ENCODE results near the gene NHERF1. TPM values are rescaled to one million over a fixed set of nuclear protein-coding genes. Genes with fewer than 3 reads are reported as not detected.

Gene NHERF1
- total and polyA plus RNA-seq, 2 of the 4 experiments (the other 2 are of a cell fraction): 3.8 to 11.8 TPM

- Histone ChIP-seq H4K20me1 (ENCODE audit: insufficient read depth, low read length) (no peaks in the 10 kb centered on the region), H2BK15ac (ENCODE audit: low read depth, low read length) (no peak overlapping the region), H3K79me1 (ENCODE audit: low read depth in 1 of 2, low read length in 2 of 2) (no peaks in the 10 kb centered on the region), H3K27ac (ENCODE audit: insufficient read depth, low read length) (no peak overlapping the region), H4K5ac (ENCODE audit: low read depth, low read length) (no peak overlapping the region), H3K9me1 (ENCODE audit: insufficient read depth, low read length) (0 out of 2 replicates have a peak, but pooled peaks cover 3% of the 10 kb centered on the region), H3K36me3 (ENCODE audit: control insufficient read depth, insufficient read depth, low read length) (no peaks in the 10 kb centered on the region), H3K9ac (ENCODE audit: low read depth, low read length) (no peak overlapping the region), H3K14ac (replicated peaks; ENCODE audit: low read depth, low read length) (no peak overlapping the region), H2BK5ac (ENCODE audit: low read depth, low read length, poor library complexity, severe bottlenecking) (no peak overlapping the region), H3K4me2 (ENCODE audit: low read depth, low read length) (no peak overlapping the region), H2BK20ac (ENCODE audit: low read depth, low read length) (no peak overlapping the region), H2AK9ac (replicated peaks; ENCODE audit: low read depth, low read length, poor library complexity) (no peak overlapping the region), H3K27me3 (ENCODE audit: control insufficient read depth, insufficient read depth, low read length) (peaks cover 43% of the 10 kb centered on the region), H3K4me3 (ENCODE audit: insufficient read depth, low read depth, low read length) (no peak overlapping the region), H3K9me3 (ENCODE audit: control insufficient read depth, insufficient read depth, low read length) (no peaks in the 10 kb centered on the region), H2AK5ac (ENCODE audit: low read depth, low read length) (no peak overlapping the region), H3K18ac (ENCODE audit: low read depth, low read length) (no peak overlapping the region), H3K56ac (ENCODE audit: extremely low read depth, insufficient read depth, low read length) (no peak overlapping the region), H3K4ac (ENCODE audit: low read depth, low read length) (no peak overlapping the region), H3K23ac (ENCODE audit: low read depth, low read length) (no peak overlapping the region), H4K8ac (ENCODE audit: low read depth in 2 of 2, low read length in 2 of 2) (no peak overlapping the region), H3K4me1 (ENCODE audit: control insufficient read depth, insufficient read depth, low read length) (peaks cover 4% of the 10 kb centered on the region; the same call in 1 of the 2 replicates), H2AFZ (replicated peaks; ENCODE audit: low read length, poor library complexity) (no peak overlapping the region), H2BK120ac (ENCODE audit: low read depth, low read length) (no peak overlapping the region), H4K91ac (ENCODE audit: insufficient read depth, low read depth, low read length) (no peak overlapping the region)
- CTCF ChIA-PET: no interaction called here
- in situ Hi-C loops (cut with MboI; ENCODE audit: low sequenced_read_pairs): no loop called here
- dilution Hi-C loops (cut with HindIII; ENCODE audit: low sequenced_read_pairs, unreplicated experiment): no loop called here
- no peak for ATAC-seq (ENCODE audit: low read depth)
- no peak for DNase-seq
- no CpG with 5 or more reads among the region's 3 CpGs for WGBS, 2 experiments (ENCODE audit: extremely low coverage in 2 of 2, insufficient read length in 1 of 2)
- TF ChIP-seq, protein P1, sequence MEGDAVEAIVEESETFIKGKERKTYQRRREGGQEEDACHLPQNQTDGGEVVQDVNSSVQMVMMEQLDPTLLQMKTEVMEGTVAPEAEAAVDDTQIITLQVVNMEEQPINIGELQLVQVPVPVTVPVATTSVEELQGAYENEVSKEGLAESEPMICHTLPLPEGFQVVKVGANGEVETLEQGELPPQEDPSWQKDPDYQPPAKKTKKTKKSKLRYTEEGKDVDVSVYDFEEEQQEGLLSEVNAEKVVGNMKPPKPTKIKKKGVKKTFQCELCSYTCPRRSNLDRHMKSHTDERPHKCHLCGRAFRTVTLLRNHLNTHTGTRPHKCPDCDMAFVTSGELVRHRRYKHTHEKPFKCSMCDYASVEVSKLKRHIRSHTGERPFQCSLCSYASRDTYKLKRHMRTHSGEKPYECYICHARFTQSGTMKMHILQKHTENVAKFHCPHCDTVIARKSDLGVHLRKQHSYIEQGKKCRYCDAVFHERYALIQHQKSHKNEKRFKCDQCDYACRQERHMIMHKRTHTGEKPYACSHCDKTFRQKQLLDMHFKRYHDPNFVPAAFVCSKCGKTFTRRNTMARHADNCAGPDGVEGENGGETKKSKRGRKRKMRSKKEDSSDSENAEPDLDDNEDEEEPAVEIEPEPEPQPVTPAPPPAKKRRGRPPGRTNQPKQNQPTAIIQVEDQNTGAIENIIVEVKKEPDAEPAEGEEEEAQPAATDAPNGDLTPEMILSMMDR (conservative IDR thresholded peaks at IDR 0.05; ENCODE audit: low read depth, low read length): no peak
- TF ChIP-seq FOS (IDR thresholded peaks at IDR 0.05; ENCODE audit: low read depth, low read length) (no peak), USF2 (IDR thresholded peaks at IDR 0.05; ENCODE audit: low read depth, low read length) (no peak), MXI1 (IDR thresholded peaks at IDR 0.05; ENCODE audit: borderline replicate concordance, low read depth, low read length) (no peak), MAFK (IDR thresholded peaks at IDR 0.05; ENCODE audit: low read depth, low read length) (no peak), CHD1 (IDR thresholded peaks at IDR 0.05; ENCODE audit: low read depth, low read length) (no peak), RCOR1 (IDR thresholded peaks at IDR 0.05; ENCODE audit: insufficient replicate concordance, low read length) (no peak), NFE2L2 (IDR thresholded peaks at IDR 0.05; ENCODE audit: low read depth, low read length) (no peak), ELK1 (IDR thresholded peaks at IDR 0.05; ENCODE audit: borderline replicate concordance, low read depth, low read length) (no peak), CEBPB (IDR thresholded peaks at IDR 0.05; ENCODE audit: low read depth, low read length) (no peak), RFX5 (IDR thresholded peaks at IDR 0.05; ENCODE audit: low read depth, low read length) (no peak), BHLHE40 (IDR thresholded peaks at IDR 0.05; ENCODE audit: low read depth, low read length) (no peak), RAD21 (IDR thresholded peaks at IDR 0.05; ENCODE audit: low read length) (no peak), SMC3 (IDR thresholded peaks at IDR 0.05; ENCODE audit: low read depth, low read length) (no peak), POLR2A (IDR thresholded peaks at IDR 0.05; ENCODE audit: low read depth, low read length) (no peak), MAZ (IDR thresholded peaks at IDR 0.05; ENCODE audit: borderline replicate concordance, low read depth, low read length) (no peak)
- intact Hi-C loops (cut with micrococcal nuclease): no loop called here
- no TSS peak for BruUV-seq (replicated peaks)
- POLR2A ChIA-PET (ENCODE audit: unreplicated experiment): no interaction called here
These were observed 14.2 kb upstream of the NHERF1 start for GRCh38 chr17:74734256-74734655.
